ENCODE measurements around the gene CALML3.
"Not testable (repeated sequence)": the region's sequence is repeated elsewhere in the genome, so short reads cannot be mapped to it uniquely, and the experiment has no call there.

- not testable (repeated sequence) for TF ChIP-seq CTCF, POLR2A (IDR thresholded peaks at IDR 0.05)
These were observed 48.6 kb upstream of the CALML3 start for GRCh38 chr10:5475974-5476807.

All from uterus (tissue), 2 donors.